Retinal pigment epithelial cell (primary cell): ENCODE results near the gene FAM163B.

Experiments
- DNase-seq: peaks from one replicate; pipeline ENCODE4 v3.0.0-alpha.2; 2010; ENCODE audit warnings: low read depth
- H3K4me3 ChIP-seq: 2 replicates; pipeline ENCODE4 v1.5.1; 2011; ENCODE audit warnings: mild to moderate bottlenecking, low read length, control low read depth, moderate library complexity
- CTCF ChIP-seq: conservative IDR thresholded peaks from 2 replicates; pipeline ENCODE4 v1.5.1; 2011; ENCODE audit warnings: low read depth, low read length, control low read depth, inconsistent platforms

FAM163B gene

DNA sequence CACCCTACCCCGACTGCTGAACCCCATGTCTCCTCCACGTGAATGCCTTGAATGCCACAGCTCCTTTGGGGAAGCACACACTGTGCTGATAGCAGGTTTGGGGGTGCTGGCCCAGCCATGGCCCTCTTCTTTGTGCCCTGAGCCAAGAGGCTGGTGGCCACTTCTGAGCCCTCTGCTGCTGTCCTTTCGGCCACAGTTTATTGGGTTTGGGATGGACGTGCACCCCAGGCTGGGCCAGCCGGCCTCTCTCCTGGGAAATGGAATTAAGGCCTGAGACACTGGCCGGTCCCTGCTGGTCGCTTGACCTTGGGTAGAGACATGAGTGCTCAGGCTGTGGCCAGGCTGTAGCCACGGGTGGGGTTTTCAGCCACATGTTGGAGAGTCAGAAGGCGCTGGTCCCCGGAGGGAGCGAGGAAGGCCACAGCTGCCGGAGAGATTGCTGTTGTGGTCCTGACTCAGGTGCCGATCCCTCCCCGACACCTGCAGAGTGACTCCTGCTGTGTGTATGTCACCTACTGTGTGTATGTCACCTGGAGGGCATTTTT, 26.6 kb downstream of the FAM163B start:
- no peak for DNase-seq
- no peak overlapping the region for H3K4me3 ChIP-seq
- no peak for TF ChIP-seq CTCF

GRCh38 chr9:133581513-133582343, 27.5 kb downstream of the FAM163B start:
- no peak for TF ChIP-seq CTCF
- DNase-seq: no peak

DNA sequence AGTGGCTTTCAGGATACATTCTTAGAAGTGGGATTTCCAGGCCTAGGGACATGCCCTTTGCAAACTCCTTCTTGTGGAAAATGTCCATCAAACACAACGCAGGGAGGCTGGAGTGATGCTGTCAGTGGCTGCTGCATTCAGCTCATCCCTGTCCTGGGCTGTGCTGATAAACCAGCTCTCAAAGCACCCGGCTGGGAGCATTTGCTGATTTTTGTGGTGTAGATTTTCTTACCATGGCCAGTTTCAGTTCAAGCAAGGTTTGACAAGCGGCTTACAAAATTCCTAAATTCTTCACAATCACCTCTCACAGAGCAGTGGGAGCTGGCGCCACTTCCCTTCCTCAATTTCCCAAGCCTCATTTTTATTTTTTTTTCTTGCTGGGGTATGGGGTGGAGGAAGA, 28.2 kb downstream of the FAM163B start:
- DNase-seq: no peak
- TF ChIP-seq CTCF: no peak
- H3K4me3 ChIP-seq: no peak overlapping the region

More at GRCh38 chr9:133581513-133582343, 27.5 kb downstream of the FAM163B start:
- no peak overlapping the region for H3K4me3 ChIP-seq

GRCh38 chr9:133580419-133580738, 28.8 kb downstream of the FAM163B start:
- no peak for TF ChIP-seq CTCF

GRCh38 chr9:133579601-133580418, 29.4 kb downstream of the FAM163B start:
- no peak overlapping the region for H3K4me3 ChIP-seq
- no peak for TF ChIP-seq CTCF
- no peak for DNase-seq

More at GRCh38 chr9:133580419-133580738, 28.8 kb downstream of the FAM163B start:
- no peak for DNase-seq
- H3K4me3 ChIP-seq: no peak overlapping the region

DNA sequence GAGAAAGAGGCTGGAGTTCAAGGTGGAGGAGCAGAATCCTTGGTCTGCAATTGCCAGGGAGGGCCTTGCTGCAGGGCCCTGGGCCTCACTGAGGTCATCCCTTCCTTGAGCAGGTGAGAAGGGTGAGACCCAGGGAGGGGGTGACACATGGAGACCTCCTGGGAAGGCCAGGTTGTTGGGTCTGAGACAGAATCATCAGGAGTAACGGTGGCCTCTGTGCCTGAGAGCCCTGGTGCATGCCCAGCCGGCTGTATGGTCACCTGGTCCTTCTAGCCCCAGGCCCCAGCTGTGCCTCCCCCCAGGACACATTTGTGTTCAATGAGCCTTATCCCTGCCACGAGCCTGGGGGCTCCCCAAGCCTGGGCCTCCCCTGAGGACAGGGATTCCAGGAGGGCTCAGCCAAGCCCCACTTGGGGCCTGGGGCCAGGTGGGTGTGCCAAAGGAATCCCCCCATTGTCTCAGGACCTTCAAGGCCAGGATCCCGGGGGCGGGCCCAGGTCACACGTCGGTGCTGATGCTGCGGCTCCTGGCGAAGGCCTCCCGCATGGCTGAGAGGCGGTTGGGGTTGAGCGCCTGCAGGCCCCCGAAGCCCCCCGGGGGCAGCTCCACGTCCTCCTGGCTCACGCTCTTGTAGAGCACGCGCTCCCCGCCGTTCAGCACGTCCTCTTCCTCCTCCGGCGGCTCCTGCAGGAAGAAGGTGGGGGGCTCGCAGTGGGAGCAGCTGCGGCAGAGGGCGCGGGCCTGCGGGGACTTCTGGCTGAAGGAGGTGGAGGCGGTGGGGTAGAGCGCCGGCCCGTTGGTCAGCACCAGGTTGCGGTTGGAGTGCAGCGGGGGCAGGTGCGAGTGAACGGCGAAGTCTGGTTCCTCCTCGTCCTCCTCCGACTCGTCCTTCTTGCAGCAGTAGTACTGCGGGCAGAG, 30.4 kb downstream of the FAM163B start:
- TF ChIP-seq CTCF: no peak
- DNase-seq: no peak
- H3K4me3 ChIP-seq: no peak overlapping the region
